ENCODE data around the gene PRKG2. TPM values are rescaled to one million over a fixed set of nuclear protein-coding genes. Genes with fewer than 3 reads are reported as not detected.

The PRKG2 gene
- polyA plus RNA-seq, 1 donor (not counting 4 experiments of a cell fraction or from before 2014, with no cell fraction given) = 0.68 TPM

DNA sequence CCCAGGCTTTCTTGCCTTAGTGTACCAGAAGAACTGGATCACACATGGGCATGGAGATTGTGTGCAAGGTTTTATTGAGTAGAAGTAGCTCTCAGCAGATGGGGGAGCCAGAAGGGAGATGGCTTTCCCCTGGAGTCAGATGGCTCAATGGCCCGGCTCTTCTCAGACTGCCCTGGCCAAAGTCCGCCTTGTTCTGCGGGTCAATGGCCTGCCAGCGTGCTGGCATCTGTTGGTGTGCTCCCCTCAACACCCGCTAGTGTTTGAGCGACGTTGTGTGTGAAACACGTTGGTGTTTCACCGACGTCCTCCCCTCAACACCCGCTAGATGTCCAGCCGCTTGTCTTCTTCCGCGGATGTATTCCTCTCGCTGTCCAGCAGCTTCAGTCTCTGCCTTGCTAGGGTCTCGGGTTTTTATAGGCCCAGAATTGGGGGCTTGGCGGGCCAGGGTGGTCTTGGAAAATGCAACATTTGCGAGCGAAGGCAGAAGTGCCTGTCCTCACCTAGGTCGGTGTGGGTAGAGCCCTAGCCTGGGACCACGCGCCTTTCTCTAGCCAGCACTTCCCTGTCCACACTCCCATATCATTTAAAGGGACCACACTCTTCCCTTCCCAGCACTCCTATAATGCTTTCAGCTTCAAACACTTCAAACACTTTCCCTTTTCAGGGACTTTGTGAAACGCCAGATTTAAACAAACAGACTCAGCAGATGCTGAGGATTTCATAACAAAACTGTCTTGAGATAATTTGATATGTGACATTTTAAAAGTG is 21.1 kb upstream of the PRKG2 start:
- dilution Hi-C loops (cut with MboI; ENCODE audit: extremely low pct_ligation_motif_present, low sequenced_read_pairs) = no loop called here
- no peak overlapping the region for H3K9ac ChIP-seq (ENCODE audit: control insufficient read depth, extremely low read depth, insufficient read depth, low read length)
- no peaks in the 10 kb centered on the region for H3K27me3 ChIP-seq (ENCODE audit: control insufficient read depth, extremely low read depth, insufficient read depth, low read length)
- no peak overlapping the region for H3K27ac ChIP-seq (ENCODE audit: control insufficient read depth, insufficient read depth, low read length)
- H3K36me3 ChIP-seq (ENCODE audit: control insufficient read depth in 2 of 2, extremely low read depth in 1 of 2, insufficient read depth in 2 of 2, low read length in 2 of 2) = no peaks in the 10 kb centered on the region
- H3K9me3 ChIP-seq (ENCODE audit: control insufficient read depth, low read depth, low read length) = no peaks in the 10 kb centered on the region
- DNase-seq (ENCODE audit: low read depth, low spot score) (no peak), FAIRE-seq (no peak)
- no peak overlapping the region for H2AFZ ChIP-seq (ENCODE audit: control insufficient read depth, low read length)
- H3K9me1 ChIP-seq (ENCODE audit: control insufficient read depth, extremely low read depth, insufficient read depth, low read length) = no peaks in the 10 kb centered on the region
- H3K79me2 ChIP-seq (ENCODE audit: control insufficient read depth, insufficient read depth, low read length) = no peaks in the 10 kb centered on the region
- TF ChIP-seq EZH2 (IDR thresholded peaks at IDR 0.05; ENCODE audit: low read length) = no peak
- TF ChIP-seq, protein P1, sequence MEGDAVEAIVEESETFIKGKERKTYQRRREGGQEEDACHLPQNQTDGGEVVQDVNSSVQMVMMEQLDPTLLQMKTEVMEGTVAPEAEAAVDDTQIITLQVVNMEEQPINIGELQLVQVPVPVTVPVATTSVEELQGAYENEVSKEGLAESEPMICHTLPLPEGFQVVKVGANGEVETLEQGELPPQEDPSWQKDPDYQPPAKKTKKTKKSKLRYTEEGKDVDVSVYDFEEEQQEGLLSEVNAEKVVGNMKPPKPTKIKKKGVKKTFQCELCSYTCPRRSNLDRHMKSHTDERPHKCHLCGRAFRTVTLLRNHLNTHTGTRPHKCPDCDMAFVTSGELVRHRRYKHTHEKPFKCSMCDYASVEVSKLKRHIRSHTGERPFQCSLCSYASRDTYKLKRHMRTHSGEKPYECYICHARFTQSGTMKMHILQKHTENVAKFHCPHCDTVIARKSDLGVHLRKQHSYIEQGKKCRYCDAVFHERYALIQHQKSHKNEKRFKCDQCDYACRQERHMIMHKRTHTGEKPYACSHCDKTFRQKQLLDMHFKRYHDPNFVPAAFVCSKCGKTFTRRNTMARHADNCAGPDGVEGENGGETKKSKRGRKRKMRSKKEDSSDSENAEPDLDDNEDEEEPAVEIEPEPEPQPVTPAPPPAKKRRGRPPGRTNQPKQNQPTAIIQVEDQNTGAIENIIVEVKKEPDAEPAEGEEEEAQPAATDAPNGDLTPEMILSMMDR (optimal IDR thresholded peaks at IDR 0.05 in 1 of 3, IDR thresholded peaks at IDR 0.05 in 1 of 3, conservative IDR thresholded peaks at IDR 0.05 in 1 of 3; ENCODE audit: extremely low read depth in 1 of 3, insufficient read depth in 2 of 3, low read length in 3 of 3) = no peak
- H3K4me3 ChIP-seq (ENCODE audit: control insufficient read depth in 2 of 3, extremely low read depth in 1 of 3, insufficient read depth in 2 of 3, low read depth in 1 of 3, low read length in 3 of 3) = no peak overlapping the region
- no peak overlapping the region for H3K4me2 ChIP-seq (ENCODE audit: control insufficient read depth, extremely low read depth, insufficient read depth, low read depth, low read length)
- no peaks in the 10 kb centered on the region for H4K20me1 ChIP-seq (ENCODE audit: control insufficient read depth, extremely low read depth, insufficient read depth, low read length)
- H3K4me1 ChIP-seq (ENCODE audit: control insufficient read depth, extremely low read depth, insufficient read depth, low read length) = no peaks in the 10 kb centered on the region

DNA sequence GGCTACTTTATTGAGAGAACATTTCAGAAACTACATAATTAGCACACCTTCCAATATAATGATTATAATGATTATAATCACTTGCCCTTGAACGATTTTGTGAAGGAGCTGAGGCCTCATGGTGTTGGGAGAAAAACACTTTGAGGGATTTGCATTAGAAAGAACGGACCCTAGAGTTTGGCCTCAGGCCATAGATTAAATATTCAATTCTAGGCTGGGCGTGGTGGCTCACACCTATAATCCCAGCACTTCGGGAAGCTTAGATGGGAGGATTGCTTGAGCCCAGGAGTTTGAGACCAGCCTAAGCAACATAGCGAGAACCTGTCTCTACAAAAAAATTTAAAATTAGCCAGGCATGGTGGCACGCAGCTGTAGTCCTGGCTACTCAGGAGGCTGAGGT is 12.9 kb upstream of the PRKG2 start:
- no peak overlapping the region for H3K9ac ChIP-seq (ENCODE audit: control insufficient read depth, extremely low read depth, insufficient read depth, low read length)
- no peaks in the 10 kb centered on the region for H3K36me3 ChIP-seq (ENCODE audit: control insufficient read depth in 2 of 2, extremely low read depth in 1 of 2, insufficient read depth in 2 of 2, low read length in 2 of 2)
- H3K27ac ChIP-seq (ENCODE audit: control insufficient read depth, insufficient read depth, low read length) = no peak overlapping the region
- H3K9me1 ChIP-seq (ENCODE audit: control insufficient read depth, extremely low read depth, insufficient read depth, low read length) = no peaks in the 10 kb centered on the region
- no peak overlapping the region for H3K4me3 ChIP-seq (ENCODE audit: control insufficient read depth in 2 of 3, extremely low read depth in 1 of 3, insufficient read depth in 2 of 3, low read depth in 1 of 3, low read length in 3 of 3)
- H4K20me1 ChIP-seq (ENCODE audit: control insufficient read depth, extremely low read depth, insufficient read depth, low read length) = no peaks in the 10 kb centered on the region
- no peak for TF ChIP-seq EZH2 (IDR thresholded peaks at IDR 0.05; ENCODE audit: low read length)
- TF ChIP-seq, protein P1 (optimal IDR thresholded peaks at IDR 0.05 in 1 of 3, IDR thresholded peaks at IDR 0.05 in 1 of 3, conservative IDR thresholded peaks at IDR 0.05 in 1 of 3; ENCODE audit: extremely low read depth in 1 of 3, insufficient read depth in 2 of 3, low read length in 3 of 3) = no peak
- H3K4me2 ChIP-seq (ENCODE audit: control insufficient read depth, extremely low read depth, insufficient read depth, low read depth, low read length) = no peak overlapping the region
- DNase-seq (ENCODE audit: low read depth, low spot score) (no peak), FAIRE-seq (no peak)
- no peak overlapping the region for H2AFZ ChIP-seq (ENCODE audit: control insufficient read depth, low read length)
- dilution Hi-C loops (cut with MboI; ENCODE audit: extremely low pct_ligation_motif_present, low sequenced_read_pairs) = no loop called here
- H3K4me1 ChIP-seq (ENCODE audit: control insufficient read depth, extremely low read depth, insufficient read depth, low read length) = no peaks in the 10 kb centered on the region
- no peaks in the 10 kb centered on the region for H3K79me2 ChIP-seq (ENCODE audit: control insufficient read depth, insufficient read depth, low read length)
- H3K9me3 ChIP-seq (ENCODE audit: control insufficient read depth, low read depth, low read length) = no peaks in the 10 kb centered on the region
- no peaks in the 10 kb centered on the region for H3K27me3 ChIP-seq (ENCODE audit: control insufficient read depth, extremely low read depth, insufficient read depth, low read length)
